HAP-1 (cell line): Measurements from ENCODE around the gene MAPK8IP1.

Source experiments
- DNase-seq, 2 experiments: peaks; one replicate each; pipeline ENCODE4 v3.0.0-alpha.2; 2016 to 2020; ENCODE audit warnings: low spot score in 2 of 2
- H3K27me3 ChIP-seq: fragments of 250-450 bp; sonication (Bioruptor Pico); 2 replicates; pipeline ENCODE4 v1.5.1; 2020; ENCODE audit warnings: low read depth, mild to moderate bottlenecking, moderate library complexity
- H3K36me3 ChIP-seq: fragments of 250-450 bp; sonication (Bioruptor Pico); replicated peaks from 2 replicates; pipeline ENCODE4 v1.5.1; 2020; ENCODE audit warnings: mild to moderate bottlenecking
- H3K4me1 ChIP-seq: fragments of 250-450 bp; sonication (Bioruptor Pico); 2 replicates; pipeline ENCODE4 v1.5.1; 2020; ENCODE audit warnings: mild to moderate bottlenecking
- H3K4me3 ChIP-seq: fragments of 250-450 bp; sonication (Bioruptor Pico); 2 replicates; pipeline ENCODE4 v1.5.1; 2020; ENCODE audit warnings: mild to moderate bottlenecking, moderate library complexity
- H3K9me3 ChIP-seq: fragments of 250-450 bp; sonication (Bioruptor Pico); 2 replicates; pipeline ENCODE4 v1.5.1; 2020; ENCODE audit warnings: mild to moderate bottlenecking, moderate library complexity
- in situ Hi-C: fragments of 300-500 bp; cut with MboI; formaldehyde crosslinking; loops from 3 replicates; pipeline ENCODE4 v1.14.3; 2020; ENCODE audit warnings: low sequenced_read_pairs, inconsistent platforms, mixed read lengths

Gene MAPK8IP1

DNA sequence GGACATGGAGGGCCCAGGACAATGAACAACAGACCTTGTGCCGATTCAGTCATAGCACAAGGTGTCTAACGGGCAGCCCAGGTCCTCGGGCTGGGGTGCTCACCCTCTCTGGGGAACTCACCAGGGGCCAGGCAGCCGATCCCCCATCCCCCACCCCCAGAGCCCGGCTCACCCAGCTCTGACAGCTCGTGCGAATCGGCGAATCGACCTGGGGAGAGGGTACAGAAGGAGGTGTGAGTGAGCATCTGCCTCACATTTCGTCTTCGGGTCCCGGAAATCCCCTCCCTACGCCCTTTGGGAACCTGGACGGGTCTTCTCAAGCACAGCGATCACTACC lies 31.8 kb downstream of the MAPK8IP1 start:
- Histone ChIP-seq H3K4me1 (peaks cover 11% of the 10 kb centered on the region), H3K9me3 (no peaks in the 10 kb centered on the region), H3K36me3 (peaks cover 21% of the 10 kb centered on the region), H3K27me3 (no peaks in the 10 kb centered on the region), H3K4me3 (peak overlapping the region; percentile 93)
- in situ Hi-C loops, result no loop called here
- no peak for DNase-seq

DNA sequence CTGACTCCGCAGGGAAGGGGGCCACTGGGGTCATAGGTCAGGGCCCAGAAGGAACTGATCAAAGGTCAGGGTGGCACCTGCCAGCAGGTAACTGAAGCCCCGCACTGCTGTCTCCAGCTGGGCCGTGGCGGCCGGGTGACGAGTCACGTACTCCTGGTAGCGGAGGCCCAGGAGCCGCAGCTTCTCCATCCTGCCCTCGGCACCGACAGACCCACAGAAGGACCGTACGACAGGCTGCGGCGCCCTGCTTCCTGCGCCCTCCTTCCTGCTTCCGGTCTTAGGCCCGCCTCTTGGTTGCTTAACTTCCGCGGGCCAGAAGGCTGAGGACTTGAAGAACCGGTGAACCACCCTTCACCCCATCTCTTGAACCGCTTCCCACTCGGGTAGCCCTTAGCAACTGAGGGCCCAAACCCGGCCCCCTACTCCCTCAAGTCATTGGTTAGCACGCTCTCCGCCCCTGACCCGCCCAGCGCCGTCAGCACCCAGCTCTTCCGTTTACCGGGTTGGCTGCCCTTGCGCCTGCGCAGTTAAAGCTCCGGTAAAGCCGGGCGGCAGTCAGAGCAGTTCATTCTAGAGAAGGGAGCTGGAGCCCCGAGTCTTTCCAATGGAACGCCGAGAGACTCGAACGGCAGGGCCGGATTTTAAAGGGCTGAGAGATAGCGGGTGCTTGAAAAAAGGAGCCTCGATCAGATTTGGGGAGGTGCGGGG lies 32.3 kb downstream of the MAPK8IP1 start, which contains the start of gene PEX16:
PEX16 (minus strand) TSS at position 255 of the 708 bp plus-strand sequence; CDS start at position 189, 66 bp downstream.
- peak within 1 kb of the TSS; percentile 93 for H3K4me3 ChIP-seq

DNA sequence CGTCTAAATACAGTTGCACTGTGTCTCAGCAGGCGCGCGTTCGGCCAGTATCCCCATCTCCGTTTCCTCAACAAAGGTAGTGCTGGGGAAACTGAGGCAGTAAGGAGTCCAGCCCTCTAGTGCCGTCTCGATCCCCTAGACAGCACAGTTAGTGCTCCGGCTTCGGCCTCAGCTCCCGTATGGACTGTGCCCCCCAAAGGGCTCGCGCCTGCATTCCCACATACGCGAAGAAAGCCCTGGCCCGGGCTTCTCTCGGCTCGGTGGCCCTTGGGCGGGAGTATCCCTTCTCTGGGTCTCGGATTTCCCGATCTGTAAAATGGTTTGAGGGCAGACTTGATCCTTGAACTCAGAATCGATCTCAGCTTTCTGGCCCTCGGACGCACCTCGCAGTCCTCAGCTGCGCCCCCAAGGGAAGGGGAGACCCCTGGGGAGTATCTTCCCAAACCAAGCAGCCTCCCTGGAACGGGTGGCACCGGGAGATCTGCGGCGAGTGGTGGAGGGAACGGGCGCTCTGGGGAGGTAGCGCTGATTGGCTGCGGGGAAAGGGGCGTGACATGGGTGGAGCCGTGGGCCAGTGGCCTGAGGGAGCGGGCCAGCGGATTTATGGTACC lies 33.0 kb downstream of the MAPK8IP1 start:
- peaks cover 11% of the 10 kb centered on the region for H3K4me1 ChIP-seq
- DNase-seq, result peak; percentile 89 to 93
- H3K9me3 ChIP-seq, result no peaks in the 10 kb centered on the region
- H3K27me3 ChIP-seq, result no peaks in the 10 kb centered on the region
- peaks cover 15% of the 10 kb centered on the region for H3K36me3 ChIP-seq
- in situ Hi-C loops, result no loop called here
- peak overlapping the region; percentile 93 for H3K4me3 ChIP-seq

More for the DNA sequence above, 32.3 kb downstream of the MAPK8IP1 start, which contains the start of gene PEX16:
- Histone ChIP-seq H3K27me3 (no peaks in the 10 kb centered on the region), H3K36me3 (peaks cover 21% of the 10 kb centered on the region), H3K9me3 (no peaks in the 10 kb centered on the region), H3K4me1 (peaks cover 11% of the 10 kb centered on the region)
- DNase-seq, result peak; percentile 96
- in situ Hi-C loops, result no loop called here

- in situ Hi-C loops, result no loop called here
- H3K9me3 ChIP-seq, result no peaks in the 10 kb centered on the region
- H3K27me3 ChIP-seq, result no peaks in the 10 kb centered on the region
- H3K36me3 ChIP-seq, result peaks cover 9% of the 10 kb centered on the region
- peak overlapping the region; percentile 93 for H3K4me3 ChIP-seq
- DNase-seq, result no peak
- H3K4me1 ChIP-seq, result peaks cover 11% of the 10 kb centered on the region
Measured at GRCh38 chr11:45918962-45919675, 33.7 kb downstream of the MAPK8IP1 start.

GRCh38 chr11:45919806-45920530 lies 34.5 kb downstream of the MAPK8IP1 start:
- no peak overlapping the region for H3K4me3 ChIP-seq
- DNase-seq, result peak in 1 of 2 experiments; percentile 41
- H3K9me3 ChIP-seq, result no peaks in the 10 kb centered on the region
- H3K36me3 ChIP-seq, result peaks cover 2% of the 10 kb centered on the region
- no peaks in the 10 kb centered on the region for H3K27me3 ChIP-seq
- H3K4me1 ChIP-seq, result peaks cover 11% of the 10 kb centered on the region
- in situ Hi-C loops, result no loop called here

DNA sequence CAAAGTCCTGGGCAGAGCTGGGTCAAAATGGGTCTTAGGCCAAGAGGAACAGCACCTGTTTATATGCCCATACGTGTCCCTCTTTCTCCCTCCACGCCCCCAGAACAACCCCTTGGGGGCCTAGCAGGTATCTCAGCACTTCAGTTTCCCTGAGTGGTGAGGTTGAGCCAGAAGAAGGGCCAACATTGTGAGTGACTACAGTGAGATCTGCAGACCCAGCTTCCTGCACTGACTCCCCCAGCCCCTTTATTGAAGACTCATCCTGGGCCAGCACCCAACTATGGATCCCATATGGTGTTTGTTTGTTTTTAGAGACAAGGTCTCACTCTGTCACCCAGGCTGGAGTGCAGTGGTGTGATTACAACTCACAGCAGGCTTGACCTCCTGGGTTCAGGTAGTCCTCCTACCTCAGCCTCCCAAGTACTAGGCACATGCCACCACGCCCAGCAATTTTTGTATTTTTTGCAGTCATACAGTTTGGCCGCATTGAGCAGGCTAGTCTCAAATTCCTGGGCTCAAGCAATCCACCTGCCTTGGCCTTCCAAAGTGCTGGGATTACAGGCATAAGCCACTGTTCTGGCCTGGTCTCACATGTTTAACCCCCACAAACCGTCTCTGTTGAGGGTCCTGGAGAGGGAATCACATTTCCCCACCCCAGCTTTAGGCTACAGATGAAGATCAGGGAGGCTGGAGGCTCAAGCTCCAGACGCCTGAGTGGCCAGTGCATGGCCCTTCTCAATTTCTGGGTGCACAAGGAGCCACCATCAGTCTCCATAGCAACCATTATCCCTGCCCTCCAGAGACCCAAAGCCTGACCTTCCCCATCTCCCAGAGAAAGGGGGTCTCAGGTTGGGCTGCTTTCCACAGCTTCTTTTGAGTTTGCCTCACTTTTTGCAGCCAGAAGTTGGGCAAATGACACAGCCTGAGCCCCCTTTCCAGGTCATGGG lies 35.4 kb downstream of the MAPK8IP1 start:
- Histone ChIP-seq H3K4me1 (peaks cover 11% of the 10 kb centered on the region), H3K36me3 (no peaks in the 10 kb centered on the region; the same call in 1 of the 2 replicates), H3K4me3 (no peak overlapping the region), H3K9me3 (no peaks in the 10 kb centered on the region), H3K27me3 (no peaks in the 10 kb centered on the region)
- DNase-seq, result no peak
- in situ Hi-C loops, result no loop called here

DNA sequence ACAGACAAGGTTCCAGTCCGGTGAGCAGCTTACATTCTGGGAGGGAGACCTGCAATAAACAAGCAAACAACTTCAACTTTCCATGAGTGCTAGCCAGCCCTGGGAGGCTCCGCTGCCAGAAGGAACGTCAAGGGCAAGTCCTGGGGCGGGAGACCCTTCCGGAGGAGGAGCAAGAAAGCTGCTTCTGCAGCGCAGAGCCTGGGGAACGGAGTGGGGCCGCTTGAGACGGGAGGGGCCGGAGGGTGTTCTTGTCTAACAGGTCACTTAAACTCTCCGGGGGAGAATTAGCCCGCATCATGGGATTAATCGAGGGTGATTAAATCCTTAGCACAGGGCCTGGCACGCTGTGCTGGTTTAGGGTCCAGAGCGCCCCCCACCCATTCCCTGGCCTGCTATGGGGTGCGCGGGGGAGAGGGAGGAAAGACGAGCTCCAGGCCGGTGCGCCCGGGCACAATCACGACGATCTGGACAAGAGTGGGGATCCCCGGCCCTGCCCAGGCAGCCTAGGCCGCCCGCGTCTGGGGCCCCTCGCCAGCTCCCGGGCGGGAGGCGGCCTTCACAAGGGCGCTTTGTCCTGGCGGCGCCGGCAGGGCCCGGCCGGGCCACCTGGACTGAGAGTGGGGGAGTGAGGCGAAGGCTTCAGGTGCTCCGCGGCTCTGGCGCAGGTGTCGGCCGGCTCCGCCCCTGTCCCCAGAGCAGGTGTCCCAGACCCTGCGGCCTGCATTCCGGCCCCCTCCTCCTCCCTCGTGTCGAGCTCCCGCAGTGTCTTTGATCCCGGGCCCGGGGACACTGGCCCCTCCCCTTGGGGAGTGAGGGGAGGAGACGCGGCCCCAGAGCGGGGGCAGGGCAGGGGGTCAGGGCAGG lies 36.3 kb downstream of the MAPK8IP1 start:
- no peaks in the 10 kb centered on the region for H3K9me3 ChIP-seq
- DNase-seq, result no peak
- H3K27me3 ChIP-seq, result no peaks in the 10 kb centered on the region
- H3K4me3 ChIP-seq, result no peak overlapping the region
- no peaks in the 10 kb centered on the region; the same call in 1 of the 2 replicates for H3K36me3 ChIP-seq
- in situ Hi-C loops, result no loop called here
- H3K4me1 ChIP-seq, result peaks cover 10% of the 10 kb centered on the region

DNA sequence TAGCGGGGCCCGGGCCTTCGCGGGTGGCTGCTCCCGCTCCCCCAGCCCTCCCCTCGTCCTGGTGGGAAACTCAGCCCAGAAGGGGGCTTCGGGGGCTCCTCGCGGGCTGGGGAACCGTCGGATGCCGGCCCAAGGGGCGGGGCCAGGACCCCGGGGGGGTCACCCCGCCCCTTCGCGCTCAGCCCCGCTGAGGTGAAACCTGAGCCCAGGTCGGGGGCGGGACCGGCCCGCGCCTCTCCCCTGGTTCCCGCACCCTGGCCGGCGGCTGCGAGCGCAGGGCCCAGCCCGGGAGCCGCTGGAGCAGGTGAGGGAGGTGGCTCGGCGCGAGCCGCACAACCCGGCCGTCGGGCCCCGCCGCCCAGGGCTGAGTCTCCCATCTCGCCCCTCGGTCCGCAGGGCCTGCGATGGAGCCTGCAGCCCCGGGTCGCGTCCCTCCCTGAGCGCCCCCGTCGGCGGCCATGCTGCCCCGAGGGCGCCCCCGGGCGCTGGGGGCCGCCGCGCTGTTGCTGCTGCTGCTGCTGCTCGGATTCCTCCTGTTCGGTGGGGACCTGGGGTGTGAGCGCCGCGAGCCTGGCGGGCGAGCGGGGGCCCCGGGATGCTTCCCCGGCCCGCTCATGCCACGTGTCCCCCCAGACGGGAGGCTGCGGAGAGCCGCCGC lies 37.1 kb downstream of the MAPK8IP1 start, which contains the start of gene LARGE2:
LARGE2 (plus strand) TSS at position 232 of the 658 bp plus-strand sequence; CDS start at position 459, 227 bp downstream.
- H3K36me3 ChIP-seq, result no peaks in the 10 kb centered on the region
- no peaks in the 10 kb centered on the region for H3K27me3 ChIP-seq
- H3K4me1 ChIP-seq, result peaks cover 7% of the 10 kb centered on the region
- in situ Hi-C loops, result no loop called here
- DNase-seq, result no peak
- no peak within 1 kb of the TSS for H3K4me3 ChIP-seq
- H3K9me3 ChIP-seq, result no peaks in the 10 kb centered on the region

DNA sequence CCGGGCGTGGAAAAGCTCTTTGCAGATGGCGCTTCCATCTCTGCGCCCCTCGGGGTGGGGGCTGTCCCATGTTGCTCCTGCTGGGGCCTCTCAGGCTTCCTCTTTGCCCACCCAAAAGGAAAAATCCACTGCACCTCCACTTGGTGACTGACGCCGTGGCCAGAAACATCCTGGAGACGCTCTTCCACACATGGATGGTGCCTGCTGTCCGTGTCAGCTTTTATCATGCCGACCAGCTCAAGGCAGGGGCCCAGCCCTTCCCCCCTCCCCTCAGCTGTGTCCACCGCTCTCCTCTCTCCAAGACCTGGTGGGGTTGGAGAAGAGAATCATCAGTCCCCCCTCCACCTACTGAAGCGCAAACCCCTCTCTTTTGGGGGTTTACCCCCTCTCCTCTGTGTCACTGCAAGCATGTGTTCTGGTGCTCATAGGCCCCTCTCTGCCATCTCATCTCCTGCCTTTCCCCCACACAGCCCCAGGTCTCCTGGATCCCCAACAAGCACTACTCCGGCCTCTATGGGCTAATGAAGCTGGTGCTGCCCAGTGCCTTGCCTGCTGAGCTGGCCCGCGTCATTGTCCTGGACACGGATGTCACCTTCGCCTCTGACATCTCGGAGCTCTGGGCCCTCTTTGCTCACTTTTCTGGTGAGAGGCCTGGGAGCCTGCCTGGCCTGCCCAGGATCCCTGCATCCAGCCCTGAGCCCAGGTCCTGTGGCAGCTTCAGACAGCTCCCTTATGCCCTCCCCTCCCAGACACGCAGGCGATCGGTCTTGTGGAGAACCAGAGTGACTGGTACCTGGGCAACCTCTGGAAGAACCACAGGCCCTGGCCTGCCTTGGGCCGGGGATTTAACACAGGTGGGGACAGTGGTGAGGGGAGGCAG lies 38.8 kb downstream of the MAPK8IP1 start:
- H3K4me3 ChIP-seq, result no peak overlapping the region
- H3K4me1 ChIP-seq, result peaks cover 4% of the 10 kb centered on the region; the same call in 1 of the 2 replicates
- no peaks in the 10 kb centered on the region for H3K36me3 ChIP-seq
- in situ Hi-C loops, result no loop called here
- DNase-seq, result no peak
- H3K27me3 ChIP-seq, result no peaks in the 10 kb centered on the region
- H3K9me3 ChIP-seq, result no peaks in the 10 kb centered on the region

DNA sequence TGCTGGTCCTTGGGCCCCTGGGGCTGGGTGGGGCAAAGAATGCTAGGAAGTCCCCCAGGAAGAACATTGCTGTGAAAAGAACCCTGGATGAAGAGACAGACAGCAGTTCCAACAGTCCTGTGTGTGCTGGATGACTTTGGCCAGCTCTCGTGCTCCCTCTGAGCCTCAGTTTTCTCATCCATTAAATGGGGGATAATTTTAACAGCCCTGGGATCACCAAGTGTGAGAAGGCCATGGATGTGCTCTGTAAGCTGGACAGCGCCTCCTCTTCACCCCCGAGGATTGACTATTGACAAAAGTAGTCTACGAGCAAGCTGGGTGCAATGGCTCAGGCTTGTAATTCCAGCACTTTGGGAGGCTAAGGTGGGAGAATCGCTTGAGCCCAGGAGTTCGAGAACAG lies 39.5 kb downstream of the MAPK8IP1 start:
- no peak for DNase-seq
- H3K27me3 ChIP-seq, result no peaks in the 10 kb centered on the region
- H3K4me1 ChIP-seq, result peaks cover 3% of the 10 kb centered on the region; the same call in 1 of the 2 replicates
- H3K9me3 ChIP-seq, result no peaks in the 10 kb centered on the region
- H3K4me3 ChIP-seq, result no peak overlapping the region
- in situ Hi-C loops, result no loop called here
- no peaks in the 10 kb centered on the region for H3K36me3 ChIP-seq

DNA sequence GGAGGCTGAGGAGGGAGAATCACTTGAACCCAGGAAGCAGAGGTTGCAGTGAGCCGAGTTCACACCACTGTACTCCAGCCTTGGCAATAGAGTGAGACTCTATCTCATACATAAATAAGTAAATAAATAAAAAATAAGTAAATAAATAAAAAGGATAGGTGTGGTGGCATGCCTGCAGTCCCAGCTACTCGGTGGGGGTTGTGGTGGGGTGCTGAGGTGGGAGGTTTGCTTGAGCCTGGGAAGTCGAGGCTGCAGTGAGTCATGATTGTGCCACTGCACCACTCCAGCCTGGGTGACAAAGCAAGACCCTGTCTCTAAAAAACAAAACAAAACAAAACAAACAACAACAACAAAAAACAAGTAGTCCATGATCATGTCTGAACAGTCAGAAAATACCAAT lies 40.1 kb downstream of the MAPK8IP1 start:
- Histone ChIP-seq H3K4me3 (no peak overlapping the region), H3K36me3 (no peaks in the 10 kb centered on the region), H3K9me3 (no peaks in the 10 kb centered on the region), H3K27me3 (no peaks in the 10 kb centered on the region), H3K4me1 (no peaks in the 10 kb centered on the region)
- in situ Hi-C loops, result no loop called here
- DNase-seq, result no peak
